Endothelial cell of umbilical vein (primary cell): Measurements from ENCODE around the gene PEDS1. TPM values are rescaled to one million over a fixed set of nuclear protein-coding genes. Genes with fewer than 3 reads are reported as not detected.
A peak's percentile ranks its signal among the peaks of the same experiment; 100 is the strongest.

ENCODE experiments used
- BruUV-seq: library from RNA; stranded (reverse); fragments of 400-500 nt; replicated peaks from 2 replicates; lab custom pipeline; 2021; lab: Mats Ljungman, UMichigan
- CTCF ChIA-PET: fragments of 300-600, 350-600 bp; sonication (Branson Sonifier 250); formaldehyde crosslinking; loops from one replicate; lab custom pipeline; 2021; ENCODE audit warnings: antibody characterized with exemption, inconsistent platforms; lab: Charles Lee
- POLR2A ChIA-PET: fragments of 300-600, 350-600 bp; sonication (Branson Sonifier 250); formaldehyde crosslinking; loops from one replicate; lab custom pipeline; 2021; ENCODE audit warnings: antibody characterized with exemption, inconsistent platforms; lab: Charles Lee
- DNase-seq: peaks from one replicate; pipeline ENCODE4 v3.0.0-alpha.2; 2011; ENCODE audit warnings: low read depth, low spot score
- FAIRE-seq: peaks from 2 replicates; lab custom pipeline; 2011; peaks lifted over from hg19 to GRCh38; lab: Jason Lieb, UNC
- H2AFZ ChIP-seq: 2 replicates; pipeline ENCODE4 v1.6.0; 2012; ENCODE audit warnings: low read depth, low read length, control low read depth, inconsistent platforms
- H3K27ac ChIP-seq: 2 replicates; pipeline ENCODE4 v1.5.1; 2011; ENCODE audit warnings: low read depth, mild to moderate bottlenecking, control low read depth, low read length, moderate library complexity; ENCODE audit not compliant: insufficient read depth
- H3K27me3 ChIP-seq, 2 experiments: 2 replicates each; pipeline versions ENCODE4 v1.6.0 to v1.6.1; 2011; ENCODE audit warnings: low read length in 2 of 2, mixed read lengths in 1 of 2; ENCODE audit not compliant: control insufficient read depth in 2 of 2, insufficient read depth in 2 of 2
- H3K36me3 ChIP-seq, 2 experiments: 2 replicates in 1 of 2; 3 replicates in 1 of 2; pipeline ENCODE4 v1.5.1; 2011; ENCODE audit warnings: low read length in 2 of 2, mild to moderate bottlenecking in 1 of 2, moderate library complexity in 1 of 2; ENCODE audit not compliant: control insufficient read depth in 2 of 2, insufficient read depth in 2 of 2; ENCODE audit errors: extremely low read depth in 1 of 2
- H3K4me1 ChIP-seq: 3 replicates; pipeline ENCODE4 v1.5.1; 2011; ENCODE audit warnings: mild to moderate bottlenecking, low read length; ENCODE audit not compliant: control insufficient read depth, insufficient read depth; ENCODE audit errors: extremely low read depth
- H3K4me2 ChIP-seq: 2 replicates; pipeline ENCODE4 v1.6.1; 2011; ENCODE audit warnings: low read length, control low read depth, mixed read lengths; ENCODE audit not compliant: insufficient read depth
- H3K4me3 ChIP-seq, 3 experiments: fragments of 200-600 bp in 1 of 3; sonication (generic), shearing (Covaris generic) in 1 of 3; replicated peaks in 1 of 3; 2 replicates each; pipeline ENCODE4 v1.5.1; 2011 to 2016; ENCODE audit warnings: control low read depth in 3 of 3, low read length in 3 of 3, mild to moderate bottlenecking in 2 of 3, inconsistent platforms in 1 of 3, low read depth in 1 of 3, moderate library complexity in 1 of 3; ENCODE audit not compliant: insufficient read depth in 1 of 3
- H3K79me2 ChIP-seq: 2 replicates; pipeline ENCODE4 v1.6.0; 2012; ENCODE audit warnings: low read length, inconsistent platforms; ENCODE audit not compliant: control insufficient read depth, insufficient read depth
- H3K9ac ChIP-seq: replicated peaks from 2 replicates; pipeline ENCODE3; 2011; ENCODE audit warnings: low read length, control low read depth; ENCODE audit not compliant: insufficient read depth; ENCODE audit errors: extremely low read depth
- H3K9me1 ChIP-seq: replicated peaks from 3 replicates; pipeline ENCODE4 v1.6.0; 2011; ENCODE audit warnings: mild to moderate bottlenecking, low read length; ENCODE audit not compliant: control insufficient read depth, insufficient read depth; ENCODE audit errors: extremely low read depth
- H3K9me3 ChIP-seq: replicated peaks from 2 replicates; pipeline ENCODE4 v1.5.1; 2012; ENCODE audit warnings: low read length, inconsistent platforms; ENCODE audit not compliant: control insufficient read depth, insufficient read depth
- H4K20me1 ChIP-seq: replicated peaks from 2 replicates; pipeline ENCODE3; 2011; ENCODE audit warnings: mild to moderate bottlenecking, low read length; ENCODE audit not compliant: control insufficient read depth, insufficient read depth; ENCODE audit errors: extremely low read depth
- FOS ChIP-seq: IDR thresholded peaks from 2 replicates; pipeline ENCODE4 v1.6.1; 2011; ENCODE audit warnings: mild to moderate bottlenecking, low read length, moderate library complexity, borderline replicate concordance; ENCODE audit not compliant: insufficient read depth
- JUN ChIP-seq: IDR thresholded peaks from 2 replicates; pipeline ENCODE4 v1.6.1; 2011; ENCODE audit warnings: borderline replicate concordance, low read depth; ENCODE audit not compliant: insufficient read length, insufficient read depth
- MYC ChIP-seq: IDR thresholded peaks from one replicate; pipeline ENCODE4 v1.6.1; 2011; ENCODE audit warnings: mild to moderate bottlenecking, low read depth, low read length
- POLR2A ChIP-seq: IDR thresholded peaks from 2 replicates; pipeline ENCODE4 v1.6.1; 2012; ENCODE audit warnings: low read depth, mild to moderate bottlenecking, control low read depth, low read length
- POLR2AphosphoS5 ChIP-seq: IDR thresholded peaks from 2 replicates; pipeline ENCODE4 v1.6.1; 2012; ENCODE audit warnings: low read depth, mild to moderate bottlenecking, control low read depth, low read length, moderate library complexity; ENCODE audit not compliant: insufficient read depth
- dilution Hi-C: fragments of 300-500 bp; cut with MboI; formaldehyde crosslinking; loops from one replicate; pipeline ENCODE4 v1.15.0; 2019; ENCODE audit warnings: low sequenced_read_pairs; ENCODE audit not compliant: extremely low pct_ligation_motif_present
- intact Hi-C: fragments of 100-400 bp; cut with micrococcal nuclease; formaldehyde crosslinking; loops from one replicate; pipeline ENCODE4 v1.10.0; 2022
- polyA plus RNA-seq, 4 experiments: library from polyadenylated mRNA; depleted of rRNA in 3 of 4; stranded (reverse) in 3 of 4; unstranded in 1 of 4; fragments of >200 nt; gene quantifications; 2 replicates each; pipeline versions ENCODE4 v1.2.1 to v1.2.3, GENCODE V29; 2011 to 2012; ENCODE audit warnings: missing spikeins in 1 of 4
- total RNA-seq: library from RNA; stranded (reverse); gene quantifications from 2 replicates; pipeline ENCODE4 v1.2.3, GENCODE V29; 2021
- TF ChIP-seq, protein P1 (sequence below): IDR thresholded peaks from 2 replicates; pipeline ENCODE4 v1.6.1; 2011; ENCODE audit not compliant: insufficient read depth, insufficient read length

The PEDS1 gene
- total and polyA plus RNA-seq, 2 donors (not counting 3 experiments of a cell fraction or from before 2014, with no cell fraction given), result 62.7 to 131 TPM

DNA sequence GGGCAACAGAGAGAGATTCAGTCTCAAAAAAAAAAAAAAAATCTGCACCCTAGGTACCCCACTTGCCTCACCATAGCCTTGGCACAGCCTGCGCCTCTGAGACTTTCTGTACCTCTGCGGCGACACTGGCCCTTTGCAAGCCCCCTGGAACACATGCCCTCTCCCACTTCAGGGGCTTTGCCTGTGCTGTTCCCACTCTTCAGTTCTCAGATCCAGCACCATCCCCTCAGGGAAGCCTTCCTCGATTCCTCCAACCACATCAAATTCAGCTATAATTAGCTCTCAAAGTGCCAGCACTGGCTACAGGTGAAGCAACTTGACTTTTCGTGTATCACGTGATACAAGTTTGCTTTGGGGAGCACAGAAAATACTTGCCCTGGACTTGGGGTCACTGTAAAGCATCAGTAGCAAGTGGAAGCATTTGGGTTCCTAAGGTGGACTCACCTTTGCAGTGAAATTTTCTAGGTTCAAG lies 38.4 kb downstream of the PEDS1 start:
- ChIA-PET POLR2A (interaction anchor here (0.5 to 1.5 kb wide), 3 partner anchors 27 to 51 kb away, joined by 4 to 5 read pairs (median 4); no protein-coding TSS in a partner anchor), CTCF (interaction anchor here (0.8 to 2.6 kb wide), 13 partner anchors 11 to 136 kb away, joined by 3 to 25 read pairs (median 6); no protein-coding TSS in a partner anchor)
- intact Hi-C loops (no loop called here), dilution Hi-C loops (no loop called here)
- Histone ChIP-seq H3K9me1 (no peaks in the 10 kb centered on the region), H3K36me3 (no peaks in the 10 kb centered on the region), H3K27ac (no peak overlapping the region), H4K20me1 (no peaks in the 10 kb centered on the region), H3K79me2 (peaks cover 27% of the 10 kb centered on the region), H3K9me3 (no peaks in the 10 kb centered on the region), H2AFZ (peak overlapping the region; percentile 79), H3K4me1 (peaks cover 41% of the 10 kb centered on the region), H3K9ac (peak overlapping the region; percentile 68), H3K27me3 (no peaks in the 10 kb centered on the region), H3K4me3 (peak overlapping the region in 2 of 3 experiments; percentile 51 to 80), H3K4me2 (peak overlapping the region; percentile 95)
- TF ChIP-seq FOS, result no peak
- no peak for TF ChIP-seq POLR2AphosphoS5
- TF ChIP-seq, protein P1, sequence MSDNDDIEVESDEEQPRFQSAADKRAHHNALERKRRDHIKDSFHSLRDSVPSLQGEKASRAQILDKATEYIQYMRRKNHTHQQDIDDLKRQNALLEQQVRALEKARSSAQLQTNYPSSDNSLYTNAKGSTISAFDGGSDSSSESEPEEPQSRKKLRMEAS, result no peak
- TF ChIP-seq MYC, result no peak
- TF ChIP-seq POLR2A, result no peak
- no peak for TF ChIP-seq JUN
- BruUV-seq, result no TSS peak
- FAIRE-seq, result no peak
- DNase-seq, result no peak
